GM18519 (cell line): ENCODE measurements around the gene RASGRP3.

ENCODE experiments used
- ATAC-seq: cut with Tn5 transposase; IDR thresholded peaks from one replicate; pipeline ENCODE4 v1.9.1; 2021; ENCODE audit warnings: mild to moderate bottlenecking, moderate library complexity; ENCODE audit not compliant: unreplicated experiment, low FRiP score

RASGRP3 gene

DNA sequence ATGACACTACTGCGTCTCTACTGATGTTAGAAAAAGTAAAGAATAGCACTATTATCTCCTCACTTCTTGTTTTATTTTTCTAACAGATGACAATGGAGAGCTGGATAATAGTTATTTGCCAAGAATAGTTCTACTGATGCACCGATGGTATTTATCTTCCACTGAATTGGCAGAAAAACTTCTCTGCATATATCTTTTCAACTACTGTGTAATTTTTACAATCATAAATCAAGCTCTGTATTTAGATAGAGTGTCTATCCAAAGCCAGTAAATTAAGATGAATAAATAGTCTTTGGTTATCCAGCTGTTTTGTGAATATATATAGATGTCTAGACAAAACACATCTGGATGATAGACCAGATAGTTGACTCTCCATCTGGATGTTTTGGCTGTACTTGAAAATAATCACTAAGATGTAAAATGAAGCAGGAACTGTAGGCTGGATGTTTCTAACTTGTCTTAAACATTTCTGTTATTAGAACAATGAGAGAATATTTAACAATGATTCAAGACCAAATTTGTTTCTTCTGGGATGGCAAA lies 40.1 kb downstream of the RASGRP3 start:
- ATAC-seq, result no peak

DNA sequence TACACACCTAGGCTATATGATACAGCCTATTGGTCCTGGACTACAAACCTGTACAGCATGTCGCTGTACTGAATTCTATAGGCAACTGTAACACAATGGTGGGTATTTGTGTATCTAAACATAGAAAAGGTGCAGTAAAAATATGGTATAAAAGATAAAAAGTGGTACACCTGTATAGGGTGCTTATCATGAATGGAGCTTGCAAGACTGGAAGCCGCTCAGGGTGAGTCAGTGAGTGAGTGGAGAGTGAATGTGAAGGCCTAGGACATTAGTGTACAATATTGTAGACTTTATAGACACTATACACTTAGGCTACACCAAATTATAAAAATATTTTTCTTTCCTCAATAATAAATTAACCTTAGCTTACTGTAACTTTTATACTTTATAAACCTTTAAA lies 41.8 kb downstream of the RASGRP3 start:
- ATAC-seq, result no peak

DNA sequence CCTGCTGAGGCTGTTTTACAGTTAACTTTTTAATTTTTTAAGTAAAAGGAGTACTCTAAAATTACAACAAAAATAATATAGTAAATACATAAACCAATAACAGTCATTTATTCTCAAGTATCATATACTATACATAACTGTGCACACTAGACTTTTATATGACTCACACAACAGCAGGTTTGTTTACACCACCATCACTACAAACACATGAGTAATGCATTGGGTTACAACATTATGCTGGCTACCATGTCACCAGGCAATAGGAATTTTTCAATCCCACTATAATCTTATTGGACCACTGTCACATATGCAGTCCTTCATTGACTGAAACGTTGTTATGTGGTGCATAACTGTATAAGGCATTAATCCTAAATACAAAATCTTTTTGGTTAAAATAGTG lies 42.5 kb downstream of the RASGRP3 start:
- ATAC-seq, result no peak

GRCh38 chr2:33521791-33522281 lies 45.4 kb downstream of the RASGRP3 start:
- ATAC-seq, result no peak

- ATAC-seq, result no peak
Measured at GRCh38 chr2:33522576-33522975, 46.1 kb downstream of the RASGRP3 start.

GRCh38 chr2:33525666-33526065 lies 49.2 kb downstream of the RASGRP3 start:
- ATAC-seq, result no peak

DNA sequence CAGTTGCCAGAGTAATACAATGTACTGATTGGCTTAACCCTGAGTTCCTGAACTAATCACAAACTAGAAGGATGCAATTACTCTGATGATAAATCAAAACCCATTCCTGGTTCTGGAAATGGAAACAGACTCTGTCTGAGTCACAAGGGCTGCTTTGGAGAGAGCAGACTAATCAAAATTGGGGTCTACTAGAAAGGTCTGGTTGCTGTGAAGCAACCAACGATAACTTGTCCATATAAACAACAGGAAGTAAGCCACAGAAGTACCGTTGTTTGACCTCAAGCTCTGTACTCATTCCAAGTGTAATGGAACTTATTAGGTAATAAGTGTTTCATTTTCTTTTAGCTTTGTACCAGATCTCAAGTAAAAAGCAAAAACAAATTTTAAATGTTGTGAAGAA lies 49.7 kb downstream of the RASGRP3 start:
- ATAC-seq, result no peak

DNA sequence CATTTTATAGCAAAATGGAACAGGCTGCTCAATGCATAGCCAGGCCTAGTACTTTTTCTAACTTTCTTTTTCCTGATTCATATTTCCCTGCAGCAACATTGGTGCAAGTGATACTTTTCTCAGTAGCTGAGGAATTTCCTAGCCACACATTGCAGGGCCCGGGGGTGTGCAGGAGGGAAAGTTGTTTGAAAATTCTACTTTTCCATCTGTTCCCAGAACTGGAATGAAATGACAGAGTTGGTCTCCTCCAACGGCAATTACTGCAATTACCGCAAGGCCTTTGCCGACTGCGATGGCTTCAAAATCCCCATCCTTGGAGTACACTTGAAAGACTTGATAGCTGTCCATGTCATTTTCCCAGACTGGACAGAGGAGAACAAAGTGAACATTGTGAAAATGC lies 50.5 kb downstream of the RASGRP3 start:
- ATAC-seq, result no peak

DNA sequence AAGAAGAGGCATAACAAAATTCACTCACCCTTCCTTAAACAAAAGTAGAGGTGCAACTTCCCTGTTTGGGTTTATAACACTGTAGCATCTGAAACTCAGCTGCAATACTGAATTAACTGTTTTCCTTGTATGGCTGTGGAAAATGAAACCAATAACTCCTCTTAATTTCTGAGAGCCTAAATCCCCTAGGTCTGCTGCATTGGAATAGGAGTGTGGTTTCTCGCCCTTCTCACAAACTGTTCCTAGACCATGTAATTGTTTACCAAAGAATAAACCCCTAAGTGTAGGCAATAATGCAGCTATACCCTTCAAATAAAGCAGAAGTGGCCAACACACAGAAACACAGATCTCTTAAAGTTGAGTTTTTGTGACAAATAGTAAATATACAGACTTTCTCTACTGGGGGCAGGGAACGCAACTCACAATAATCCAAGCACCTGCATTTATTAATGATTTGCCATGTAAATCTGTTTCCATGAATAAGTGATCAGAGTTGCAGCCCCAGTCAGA lies 52.0 kb downstream of the RASGRP3 start:
- ATAC-seq, result no peak

DNA sequence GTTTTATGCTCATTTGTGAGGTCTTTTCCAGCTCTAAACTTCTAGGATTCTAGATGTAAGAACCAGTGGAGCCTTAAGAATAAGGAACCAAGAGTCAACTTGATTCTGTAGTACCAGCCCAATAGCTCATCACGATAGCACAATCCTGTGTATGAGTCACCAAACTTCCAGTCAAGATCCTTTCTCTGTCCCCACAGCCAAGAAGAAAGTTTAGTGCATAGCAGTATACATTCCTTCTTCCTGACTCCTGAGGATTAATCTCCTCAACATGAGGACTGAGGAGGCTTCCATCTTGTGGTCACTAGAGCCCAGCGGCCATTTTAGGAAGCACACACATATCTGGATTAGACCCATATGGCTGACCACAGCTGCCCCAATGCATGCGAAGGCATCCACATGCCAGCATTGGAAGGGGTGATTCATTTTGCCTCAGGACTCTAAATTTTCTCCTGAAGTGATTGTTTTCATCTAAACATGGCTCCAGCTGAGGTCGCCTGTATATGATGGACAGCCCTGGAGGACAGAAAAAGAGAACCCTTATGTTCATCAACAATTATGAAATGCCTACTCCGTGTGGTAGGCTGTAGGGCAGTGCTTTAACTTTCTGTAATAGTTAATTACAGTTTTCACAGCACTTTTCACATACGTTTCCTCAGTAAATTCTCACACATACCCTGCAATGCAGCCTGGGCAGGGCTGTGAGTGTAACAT lies 53.5 kb downstream of the RASGRP3 start:
- ATAC-seq, result no peak

GRCh38 chr2:33530690-33531548 lies 54.5 kb downstream of the RASGRP3 start:
- no peak for ATAC-seq

GRCh38 chr2:33531549-33532059 lies 55.2 kb downstream of the RASGRP3 start:
- ATAC-seq, result no peak

GRCh38 chr2:33532146-33532545 lies 55.7 kb downstream of the RASGRP3 start:
- ATAC-seq, result no peak

GRCh38 chr2:33532966-33533365 lies 56.5 kb downstream of the RASGRP3 start:
- ATAC-seq, result no peak

DNA sequence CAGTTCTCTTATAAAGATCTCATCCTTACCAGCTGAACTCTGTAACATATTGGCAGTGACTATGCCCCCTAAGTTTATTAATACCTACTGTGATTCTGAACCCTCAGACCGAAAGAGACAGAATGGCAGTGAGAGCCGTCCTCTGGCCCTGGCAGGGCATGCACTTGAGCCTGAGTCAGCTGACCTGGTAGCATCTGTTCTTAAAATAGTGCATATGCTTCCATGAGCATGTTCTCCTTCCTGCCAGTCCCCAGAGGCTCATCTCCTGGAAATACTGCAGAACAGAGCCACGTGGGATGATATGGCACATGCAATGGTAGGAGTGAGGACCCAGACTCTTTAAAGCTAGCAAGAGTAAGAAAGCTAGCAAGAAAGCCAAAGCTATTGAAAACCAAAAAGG lies 59.0 kb downstream of the RASGRP3 start:
- no peak for ATAC-seq

GRCh38 chr2:33541243-33541642 lies 64.8 kb downstream of the RASGRP3 start:
- ATAC-seq, result no peak

GRCh38 chr2:33550206-33550605 lies 73.8 kb downstream of the RASGRP3 start:
- ATAC-seq, result no peak

- no peak for ATAC-seq
Measured at GRCh38 chr2:33552758-33553461, 76.5 kb downstream of the RASGRP3 start.

GRCh38 chr2:33555681-33556080 lies 79.2 kb downstream of the RASGRP3 start:
- no peak for ATAC-seq

DNA sequence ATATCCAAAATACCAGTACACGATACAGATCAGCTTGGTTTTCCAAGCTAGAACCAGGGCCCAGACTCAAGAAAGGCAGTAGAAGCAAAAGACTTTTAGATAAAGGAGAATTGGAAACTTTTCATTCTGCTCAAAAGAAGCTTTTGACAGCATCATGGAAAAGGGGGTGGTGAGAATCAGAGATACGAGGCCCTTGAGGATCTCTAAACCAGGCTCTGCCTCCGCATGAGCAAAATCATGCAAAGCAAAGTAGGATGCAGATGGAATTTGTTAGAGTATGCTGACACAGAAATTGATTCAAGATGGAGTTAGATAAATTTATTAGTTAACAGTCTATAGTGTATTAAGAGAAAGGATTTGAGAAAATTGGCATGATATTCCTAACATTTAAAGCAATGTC lies 82.9 kb downstream of the RASGRP3 start:
- ATAC-seq, result no peak
